ENCODE data around the gene THRB.

DNA sequence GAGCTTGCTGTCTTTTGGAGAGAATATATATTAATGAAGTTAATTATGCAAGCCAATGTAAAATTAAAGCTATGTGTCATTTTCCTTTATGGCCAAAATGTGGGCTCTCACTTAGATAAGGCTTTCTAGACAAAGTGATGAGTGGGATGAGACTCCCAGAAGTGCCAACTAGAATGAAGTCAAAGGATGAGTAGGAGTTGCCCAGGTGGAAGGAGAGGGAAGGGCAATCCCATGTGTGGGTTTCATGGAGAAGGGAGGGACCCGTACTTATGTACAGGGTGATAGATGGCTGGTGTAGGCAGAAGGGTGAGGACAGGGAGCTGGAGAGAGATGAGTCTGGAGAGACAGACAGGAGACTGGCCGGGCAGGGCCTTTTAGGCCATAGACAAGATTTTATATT lies 239.2 kb downstream of the THRB start:
- TF ChIP-seq POLR2A (IDR thresholded peaks at IDR 0.05) = no peak
- TF ChIP-seq, protein P1, sequence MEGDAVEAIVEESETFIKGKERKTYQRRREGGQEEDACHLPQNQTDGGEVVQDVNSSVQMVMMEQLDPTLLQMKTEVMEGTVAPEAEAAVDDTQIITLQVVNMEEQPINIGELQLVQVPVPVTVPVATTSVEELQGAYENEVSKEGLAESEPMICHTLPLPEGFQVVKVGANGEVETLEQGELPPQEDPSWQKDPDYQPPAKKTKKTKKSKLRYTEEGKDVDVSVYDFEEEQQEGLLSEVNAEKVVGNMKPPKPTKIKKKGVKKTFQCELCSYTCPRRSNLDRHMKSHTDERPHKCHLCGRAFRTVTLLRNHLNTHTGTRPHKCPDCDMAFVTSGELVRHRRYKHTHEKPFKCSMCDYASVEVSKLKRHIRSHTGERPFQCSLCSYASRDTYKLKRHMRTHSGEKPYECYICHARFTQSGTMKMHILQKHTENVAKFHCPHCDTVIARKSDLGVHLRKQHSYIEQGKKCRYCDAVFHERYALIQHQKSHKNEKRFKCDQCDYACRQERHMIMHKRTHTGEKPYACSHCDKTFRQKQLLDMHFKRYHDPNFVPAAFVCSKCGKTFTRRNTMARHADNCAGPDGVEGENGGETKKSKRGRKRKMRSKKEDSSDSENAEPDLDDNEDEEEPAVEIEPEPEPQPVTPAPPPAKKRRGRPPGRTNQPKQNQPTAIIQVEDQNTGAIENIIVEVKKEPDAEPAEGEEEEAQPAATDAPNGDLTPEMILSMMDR (IDR thresholded peaks at IDR 0.05 in 8 of 11, conservative IDR thresholded peaks at IDR 0.05 in 3 of 11) = no peak
